Ectodermal cell (in vitro differentiated cells): ENCODE data around the gene FCHO1.

Source experiments
- H3K27ac ChIP-seq: 2 replicates; pipeline ENCODE4 v1.7.0; 2013; ENCODE audit warnings: mild to moderate bottlenecking, low read depth, low read length; ENCODE audit not compliant: insufficient read depth, poor library complexity, severe bottlenecking
- H3K27me3 ChIP-seq: 2 replicates; pipeline ENCODE4 v1.7.0; 2013; ENCODE audit warnings: mild to moderate bottlenecking, low read length; ENCODE audit not compliant: insufficient read depth, control insufficient read depth, poor library complexity, severe bottlenecking
- H3K36me3 ChIP-seq: one replicate; pipeline ENCODE4 v1.7.0; 2013; ENCODE audit warnings: low read length; ENCODE audit not compliant: control insufficient read depth, insufficient read depth
- H3K4me1 ChIP-seq: one replicate; pipeline ENCODE4 v1.7.0; 2013; ENCODE audit warnings: low read length; ENCODE audit not compliant: control insufficient read depth, insufficient read depth
- H3K4me3 ChIP-seq: 2 replicates; pipeline ENCODE4 v1.7.0; 2013; ENCODE audit warnings: low read depth, low read length, control low read depth; ENCODE audit not compliant: insufficient read depth
- H3K9me3 ChIP-seq: 2 replicates; pipeline ENCODE4 v1.7.0; 2013; ENCODE audit warnings: mild to moderate bottlenecking, low read length, moderate library complexity; ENCODE audit not compliant: control insufficient read depth
- WGBS, 2 experiments: methylation state at CpG; one replicate each; pipeline ENCODE4 v1.1.7; 2013; ENCODE audit warnings: missing lambda C conversion rate in 2 of 2; 5-methylcytosine and 5-hydroxymethylcytosine counted together

Gene FCHO1

DNA sequence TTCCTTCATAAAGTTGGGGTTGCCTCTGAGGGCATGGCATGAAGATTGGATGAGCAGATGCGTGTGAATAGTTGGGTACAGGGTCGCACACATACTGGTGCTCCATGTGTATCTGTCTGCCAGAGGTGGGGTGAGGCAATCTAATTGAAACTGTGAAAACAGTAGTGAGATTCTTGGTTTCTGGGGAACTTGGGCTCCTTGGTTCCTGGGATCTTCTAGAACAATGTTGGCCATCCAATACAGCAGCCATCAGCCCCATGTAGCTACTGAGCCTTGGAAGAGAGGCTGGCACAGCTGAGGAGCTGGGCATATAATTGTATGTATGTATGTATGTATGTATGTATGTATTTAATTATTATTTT, 616 bp downstream of the FCHO1 start:
- no peak overlapping the region for H3K4me3 ChIP-seq
- H3K36me3 ChIP-seq = no peaks in the 10 kb centered on the region
- H3K27me3 ChIP-seq = no peaks in the 10 kb centered on the region
- no peaks in the 10 kb centered on the region for H3K9me3 ChIP-seq
- H3K27ac ChIP-seq = no peak overlapping the region
- H3K4me1 ChIP-seq = peaks cover 21% of the 10 kb centered on the region
- WGBS, 2 experiments = 90 to 94% methylated on average over 2 of the region's 2 CpGs

DNA sequence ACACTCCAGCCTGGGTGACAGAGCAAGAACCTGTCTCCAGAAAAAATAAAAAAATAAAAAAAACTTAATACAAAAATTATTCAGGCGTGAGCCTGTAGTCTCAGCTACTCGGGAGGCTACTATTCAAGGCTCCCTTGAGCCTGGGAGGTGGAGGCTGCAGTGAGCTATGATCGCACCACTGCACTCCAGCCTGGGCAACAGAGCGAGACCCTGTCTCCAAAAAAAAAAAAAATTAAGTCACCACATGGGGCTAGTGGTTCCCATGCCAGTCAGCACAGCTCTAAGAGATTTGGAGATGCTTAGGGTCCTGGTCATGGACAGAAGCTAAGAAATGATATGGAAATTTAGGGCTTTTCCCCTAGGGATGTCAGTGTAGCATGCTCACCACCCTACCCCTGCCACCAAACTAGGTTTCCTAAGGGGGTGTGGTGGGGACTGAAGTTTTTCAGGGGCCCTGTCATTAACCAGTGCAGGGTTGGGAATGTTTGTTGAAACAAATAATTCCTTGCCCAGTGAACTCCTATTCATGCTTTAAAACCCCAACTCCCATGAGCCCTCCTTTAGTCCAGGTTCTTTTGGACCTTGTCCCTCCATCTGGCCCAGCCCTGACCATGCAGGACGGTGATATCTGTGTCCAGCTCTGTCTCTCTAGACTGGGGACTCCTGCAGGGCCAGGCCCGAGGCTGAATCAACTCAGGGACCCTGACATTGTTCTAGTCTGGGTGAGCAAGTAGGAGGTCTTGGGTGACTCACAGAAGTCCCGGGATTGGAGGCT, 1.8 kb downstream of the FCHO1 start:
- Histone ChIP-seq H3K4me1 (peaks cover 21% of the 10 kb centered on the region), H3K27ac (no peak overlapping the region), H3K4me3 (no peak overlapping the region), H3K9me3 (no peaks in the 10 kb centered on the region), H3K27me3 (no peaks in the 10 kb centered on the region), H3K36me3 (no peaks in the 10 kb centered on the region)
- 87 to 88% methylated on average over 7 of the region's 7 CpGs for WGBS, 2 experiments

DNA sequence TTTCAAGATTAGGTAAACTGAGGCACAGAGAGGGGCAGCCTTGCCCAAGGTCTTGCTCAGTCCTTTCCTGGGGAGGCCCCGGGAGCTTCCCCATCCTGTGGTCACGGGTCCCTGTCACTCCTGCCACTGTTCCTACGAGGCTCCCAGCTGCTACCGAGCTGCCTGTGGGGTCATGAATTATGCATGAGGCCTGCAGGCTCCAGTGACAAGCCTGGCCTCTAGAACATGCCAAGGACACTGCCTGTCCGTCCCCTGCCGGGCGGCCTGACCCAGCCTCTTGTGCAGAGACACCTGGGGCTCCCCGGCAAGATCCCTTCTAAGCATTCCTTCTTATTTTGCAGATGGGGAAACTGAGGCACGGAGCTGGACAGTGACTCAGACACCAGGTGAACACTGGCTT, 2.7 kb downstream of the FCHO1 start:
- no peaks in the 10 kb centered on the region for H3K9me3 ChIP-seq
- no peaks in the 10 kb centered on the region for H3K27me3 ChIP-seq
- H3K4me1 ChIP-seq = peaks cover 21% of the 10 kb centered on the region
- WGBS, 2 experiments = 48 to 51% methylated on average over 9 of the region's 9 CpGs
- H3K36me3 ChIP-seq = no peaks in the 10 kb centered on the region
- no peak overlapping the region for H3K4me3 ChIP-seq
- no peak overlapping the region for H3K27ac ChIP-seq

DNA sequence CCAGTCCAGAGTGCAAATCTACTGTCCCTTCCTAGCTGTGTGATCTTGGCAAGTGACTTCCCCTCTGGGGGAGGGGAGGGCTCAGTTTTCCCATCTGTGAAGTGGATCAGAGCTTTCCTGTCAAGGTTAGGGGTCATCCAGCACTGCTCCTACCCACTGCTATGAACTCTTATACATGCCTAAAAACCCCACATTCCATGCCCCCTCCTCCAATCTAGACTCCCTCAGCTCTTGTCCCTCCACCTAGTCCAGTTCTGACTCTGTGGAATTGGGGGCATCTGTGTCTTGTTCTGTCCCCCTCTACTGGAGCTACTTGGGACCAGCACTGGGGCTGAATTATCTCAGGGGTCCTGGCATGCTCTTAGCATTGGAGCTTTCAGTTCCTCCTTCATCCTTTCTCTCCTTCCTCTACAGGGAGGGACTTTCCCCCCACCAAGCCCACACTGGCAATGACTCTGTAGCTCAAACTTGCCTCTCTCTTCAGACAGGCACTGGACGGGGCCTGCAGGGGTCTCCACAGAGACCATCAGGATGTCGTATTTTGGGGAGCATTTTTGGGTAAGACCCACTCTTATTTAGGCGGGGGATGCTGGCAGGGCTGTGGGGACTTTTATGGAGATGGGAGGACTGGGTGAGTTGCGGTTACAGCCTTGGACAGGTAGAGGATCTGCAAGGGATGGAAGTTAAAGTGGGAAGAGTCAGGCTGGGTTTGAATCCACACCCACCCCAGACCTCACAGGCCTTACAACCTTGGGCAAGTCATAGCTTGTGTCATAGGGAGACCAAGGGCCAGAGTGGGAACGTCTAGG, 3.6 kb downstream of the FCHO1 start:
- no peak overlapping the region for H3K27ac ChIP-seq
- H3K4me3 ChIP-seq = no peak overlapping the region
- 85 to 87% methylated on average over 5 of the region's 5 CpGs for WGBS, 2 experiments

DNA sequence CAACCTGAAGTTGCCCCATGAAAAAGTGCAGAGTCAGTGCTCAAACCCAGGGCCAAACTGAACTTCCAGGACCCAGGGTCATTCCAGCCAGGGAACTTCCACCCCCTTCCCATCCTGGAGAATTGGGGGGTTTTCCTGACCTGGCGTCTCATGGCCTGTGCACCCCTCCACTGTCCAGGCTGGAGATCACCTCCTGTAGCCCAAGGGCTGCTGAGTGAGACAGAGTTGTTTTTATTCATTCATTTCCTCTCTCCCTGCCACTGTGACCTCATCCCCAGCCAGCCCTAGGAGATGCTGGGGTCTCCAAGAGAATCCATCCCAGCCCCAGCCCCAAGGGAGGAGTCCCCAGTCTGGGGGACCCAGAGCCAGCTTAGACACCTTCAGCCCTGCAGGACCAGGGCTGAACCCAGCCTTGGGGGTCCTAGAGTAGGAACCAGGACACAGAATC, 4.2 kb downstream of the FCHO1 start:
- WGBS, 2 experiments = 83 to 100% methylated on average over 1 of the region's 1 CpG
- H3K4me1 ChIP-seq = peaks cover 21% of the 10 kb centered on the region
- H3K36me3 ChIP-seq = no peaks in the 10 kb centered on the region
- H3K9me3 ChIP-seq = no peaks in the 10 kb centered on the region
- no peak overlapping the region for H3K4me3 ChIP-seq
- H3K27ac ChIP-seq = peak overlapping the region; percentile 46
- H3K27me3 ChIP-seq = no peaks in the 10 kb centered on the region

More for the DNA sequence above, 3.6 kb downstream of the FCHO1 start:
- Histone ChIP-seq H3K9me3 (no peaks in the 10 kb centered on the region), H3K36me3 (no peaks in the 10 kb centered on the region), H3K4me1 (peaks cover 21% of the 10 kb centered on the region), H3K27me3 (no peaks in the 10 kb centered on the region)

DNA sequence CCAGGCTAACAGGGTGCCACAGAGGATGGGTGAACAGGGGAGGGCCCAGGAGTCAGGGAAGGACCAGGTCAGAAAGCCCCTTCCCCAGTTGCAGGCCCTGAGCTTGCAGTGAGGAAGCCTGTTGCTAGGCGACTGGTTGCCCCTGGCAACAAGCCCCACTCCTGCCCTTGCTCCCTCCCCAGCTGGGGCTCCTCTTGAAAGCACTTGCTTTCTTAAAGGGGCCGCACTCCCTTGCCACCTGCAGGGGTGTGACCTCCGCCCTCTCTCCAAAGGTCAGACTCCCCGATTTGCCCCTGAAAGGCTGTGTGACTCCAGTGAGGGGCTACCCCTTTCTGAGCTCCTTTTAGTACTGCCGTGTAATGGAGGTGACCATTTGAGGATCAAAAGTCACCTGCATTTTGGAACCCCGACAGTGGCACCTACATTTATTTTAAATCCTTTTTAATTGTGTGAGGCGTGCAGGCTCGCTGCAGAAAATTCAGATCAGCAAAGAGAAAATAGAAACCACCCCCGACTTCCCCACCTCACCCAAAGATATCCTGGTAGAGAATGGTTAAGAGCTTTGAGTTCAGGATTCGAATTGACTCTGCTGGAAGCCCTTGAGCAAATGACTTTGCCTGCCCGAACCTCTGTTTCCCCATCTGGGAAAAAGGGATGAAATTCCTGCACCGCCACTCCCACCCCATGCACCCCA, 4.8 kb downstream of the FCHO1 start:
- Histone ChIP-seq H3K36me3 (no peaks in the 10 kb centered on the region), H3K4me1 (peaks cover 21% of the 10 kb centered on the region), H3K27ac (no peak overlapping the region), H3K27me3 (no peaks in the 10 kb centered on the region), H3K9me3 (no peaks in the 10 kb centered on the region), H3K4me3 (no peak overlapping the region)
- 54 to 58% methylated on average over 11 to 12 of the region's 12 CpGs for WGBS, 2 experiments

DNA sequence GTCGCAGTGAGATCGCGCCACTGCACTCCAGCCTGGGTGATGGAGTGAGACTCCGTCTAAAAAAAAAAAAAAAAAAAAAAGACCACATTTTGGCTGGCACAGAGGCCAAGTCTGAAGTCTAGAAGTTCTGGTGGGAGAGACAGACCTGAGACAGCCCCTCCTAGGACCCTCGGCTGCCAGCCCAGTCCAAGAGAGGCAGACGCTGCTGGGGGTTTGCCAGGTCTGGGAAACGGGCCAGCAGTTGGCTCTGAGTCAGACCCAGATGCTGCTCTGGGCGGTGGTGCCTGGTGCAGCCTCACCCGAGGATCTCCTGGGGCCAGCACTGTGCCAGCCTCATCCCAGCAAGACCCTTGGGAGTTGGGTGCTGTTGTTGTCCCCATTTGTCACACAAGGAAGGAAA, 5.8 kb downstream of the FCHO1 start:
- Histone ChIP-seq H3K27ac (no peak overlapping the region), H3K9me3 (no peaks in the 10 kb centered on the region), H3K4me1 (peaks cover 21% of the 10 kb centered on the region), H3K27me3 (no peaks in the 10 kb centered on the region), H3K4me3 (no peak overlapping the region), H3K36me3 (no peaks in the 10 kb centered on the region)
- 92 to 95% methylated on average over 9 of the region's 9 CpGs for WGBS, 2 experiments

DNA sequence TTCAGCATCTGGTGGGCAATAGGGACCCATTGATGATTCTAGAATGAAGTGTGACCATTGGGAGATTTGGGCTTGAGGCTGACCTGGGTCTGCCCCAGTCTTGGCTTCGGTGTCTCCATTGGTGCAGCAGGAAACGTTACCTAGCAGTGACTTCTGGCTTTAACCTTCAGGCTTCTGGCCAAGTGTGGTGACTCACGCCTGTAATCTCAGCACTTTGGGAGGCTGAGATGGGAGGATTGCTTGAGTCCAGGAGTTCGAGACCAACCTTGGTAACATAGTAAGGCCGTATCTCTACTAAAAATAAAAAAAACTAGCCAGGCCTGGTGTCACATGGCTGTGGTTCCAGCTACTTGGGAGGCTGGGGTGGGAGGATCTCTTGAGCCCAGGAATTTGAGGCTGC, 7.2 kb downstream of the FCHO1 start:
- no peak overlapping the region for H3K27ac ChIP-seq
- H3K4me1 ChIP-seq = peaks cover 21% of the 10 kb centered on the region
- H3K27me3 ChIP-seq = no peaks in the 10 kb centered on the region
- H3K9me3 ChIP-seq = no peaks in the 10 kb centered on the region
- H3K36me3 ChIP-seq = no peaks in the 10 kb centered on the region
- no peak overlapping the region for H3K4me3 ChIP-seq
- WGBS, 2 experiments = 88 to 90% methylated on average over 5 of the region's 5 CpGs

DNA sequence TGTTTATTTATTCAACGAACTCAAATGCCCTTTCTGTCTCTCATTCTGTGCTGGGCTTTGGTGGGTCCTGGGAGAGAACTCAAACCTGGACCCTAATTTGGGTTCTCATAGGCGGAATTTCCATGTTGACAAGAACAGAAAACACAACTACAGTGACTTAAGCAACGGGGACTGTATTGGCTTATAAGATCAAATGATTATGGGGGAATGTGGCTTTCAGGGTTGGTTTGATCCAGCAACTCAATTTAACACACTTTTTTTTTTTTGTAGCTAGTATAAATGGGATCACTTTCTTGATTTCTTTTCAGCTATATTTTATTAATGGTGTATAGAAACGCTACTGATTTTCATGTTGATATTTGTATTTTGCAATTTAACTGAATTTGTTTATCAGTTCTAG, 9.9 kb downstream of the FCHO1 start:
- Histone ChIP-seq H3K36me3 (no peaks in the 10 kb centered on the region), H3K4me1 (no peaks in the 10 kb centered on the region), H3K4me3 (no peak overlapping the region), H3K27me3 (no peaks in the 10 kb centered on the region), H3K9me3 (no peaks in the 10 kb centered on the region), H3K27ac (no peak overlapping the region)
- WGBS, 2 experiments = 94 to 97% methylated on average over 4 of the region's 4 CpGs
